Activated naive CD4-positive, alpha-beta T cell treated with anti-CD3 and anti-CD28 coated beads, Interleukin-2, amount 10 ng/mL, durations not matched to agents 7 days and 5 days (primary cell): ENCODE measurements around the gene PGBD1.
"Not testable (repeated sequence)": the region's sequence is repeated elsewhere in the genome, so short reads cannot be mapped to it uniquely, and the experiment has no call there.

Source experiments
- CTCF ChIA-PET: fragments of 350-600 bp; sonication (Branson Sonifier 250); formaldehyde crosslinking; loops from one replicate; lab custom pipeline; 2021; ENCODE audit warnings: antibody characterized with exemption; lab: Charles Lee
- DNase-seq: peaks from one replicate; pipeline ENCODE4 v3.0.0-alpha.2; 2020
- H3K27ac Mint-ChIP-seq: one replicate; pipeline ENCODE4 v1.8.0; 2021; ENCODE audit warnings: mild to moderate bottlenecking, moderate library complexity, mixed read lengths
- H3K27me3 Mint-ChIP-seq: one replicate; pipeline ENCODE4 v1.8.0; 2021; ENCODE audit warnings: mild to moderate bottlenecking, mixed read lengths
- H3K36me3 Mint-ChIP-seq: one replicate; pipeline ENCODE4 v1.8.0; 2021; ENCODE audit warnings: mixed read lengths
- H3K4me1 Mint-ChIP-seq: one replicate; pipeline ENCODE4 v1.8.0; 2021; ENCODE audit warnings: mixed read lengths
- H3K4me3 Mint-ChIP-seq: one replicate; pipeline ENCODE4 v1.8.0; 2021; ENCODE audit warnings: mild to moderate bottlenecking, moderate library complexity, mixed read lengths
- H3K9me3 Mint-ChIP-seq: one replicate; pipeline ENCODE4 v1.8.0; 2021; ENCODE audit warnings: mixed read lengths

PGBD1 gene

DNA sequence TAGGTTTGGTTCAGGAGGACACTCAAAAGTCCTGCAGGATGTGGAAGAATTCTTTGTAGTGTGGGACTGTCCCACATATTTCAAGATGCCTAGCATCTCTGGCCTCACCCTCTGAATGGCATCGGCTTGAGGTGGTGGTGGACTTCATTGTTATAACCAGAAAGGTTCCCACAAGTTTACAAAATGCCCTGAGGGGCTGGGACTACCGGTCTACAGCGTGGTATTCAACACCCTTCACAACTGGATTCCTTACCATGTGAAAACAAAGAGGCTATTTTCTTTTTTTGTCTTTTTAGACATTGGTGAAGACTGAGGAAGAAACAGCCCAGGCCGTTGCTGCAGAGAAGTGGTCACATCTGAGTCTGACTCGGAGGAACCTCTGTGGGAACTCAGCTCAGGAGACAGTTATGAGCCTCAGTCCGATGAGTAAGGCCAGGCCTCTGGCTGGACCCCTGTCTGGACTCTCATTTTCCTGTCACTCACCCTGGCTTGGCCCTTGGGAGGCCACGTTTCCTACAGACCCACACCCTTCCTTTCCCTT is 15.2 kb downstream of the PGBD1 start:
- Mint-ChIP-seq H3K4me1 (no peaks in the 10 kb centered on the region), H3K27me3 (peaks cover 4% of the 10 kb centered on the region), H3K36me3 (no peaks in the 10 kb centered on the region), H3K9me3 (no peaks in the 10 kb centered on the region), H3K27ac (no peak overlapping the region), H3K4me3 (no peak overlapping the region)
- DNase-seq: no peak
- CTCF ChIA-PET: no interaction called here

DNA sequence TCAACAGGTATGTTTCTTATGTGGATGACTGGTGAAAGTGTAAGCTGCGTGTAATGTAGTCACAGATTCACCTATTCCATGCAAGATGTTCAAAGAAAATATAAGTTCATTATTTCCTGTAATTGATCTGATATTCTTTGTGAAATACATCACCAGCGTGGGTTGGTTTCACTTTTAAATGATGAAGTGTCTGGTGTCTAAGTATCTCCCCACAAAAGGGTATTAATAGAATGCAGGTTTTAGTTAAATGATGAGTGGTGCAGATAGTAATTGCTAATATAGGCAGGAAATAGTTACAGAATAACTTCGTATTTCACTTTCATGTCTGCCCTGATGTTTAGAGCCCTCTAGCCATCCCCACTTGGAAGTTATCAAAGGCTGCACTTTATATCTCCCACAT is 22.2 kb downstream of the PGBD1 start:
- no peak overlapping the region for H3K27ac Mint-ChIP-seq
- no peak overlapping the region for H3K4me3 Mint-ChIP-seq

DNA sequence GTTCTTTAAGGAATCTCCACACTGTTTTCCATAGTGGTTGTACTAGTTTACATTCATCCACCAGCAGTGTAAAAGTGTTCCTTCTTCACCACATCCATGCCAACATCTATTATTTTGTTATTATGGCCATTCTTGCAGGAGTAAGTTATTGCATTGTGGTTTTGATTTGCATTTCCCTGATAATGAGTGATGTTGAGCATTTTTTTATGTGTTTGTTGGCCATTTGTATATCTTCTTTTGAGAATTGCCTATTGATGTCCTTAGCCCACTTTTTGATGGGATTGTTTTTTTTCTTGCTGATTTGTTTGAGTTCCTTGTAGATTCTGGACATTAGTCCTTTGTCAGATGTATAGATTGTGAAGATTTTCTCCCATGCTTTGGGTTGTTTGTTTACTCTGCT is 25.0 kb downstream of the PGBD1 start:
- H3K9me3 Mint-ChIP-seq, DNase-seq, CTCF ChIA-PET, H3K4me3 Mint-ChIP-seq, H3K4me1 Mint-ChIP-seq, H3K27ac Mint-ChIP-seq, H3K36me3 Mint-ChIP-seq: not testable (repeated sequence)
- H3K27me3 Mint-ChIP-seq: peaks cover 17% of the 10 kb centered on the region

More for the DNA sequence above, 22.2 kb downstream of the PGBD1 start:
- no peak for DNase-seq
- Mint-ChIP-seq H3K36me3 (no peaks in the 10 kb centered on the region), H3K27me3 (peaks cover 9% of the 10 kb centered on the region), H3K9me3 (no peaks in the 10 kb centered on the region), H3K4me1 (peaks cover 6% of the 10 kb centered on the region)
- CTCF ChIA-PET: no interaction called here

DNA sequence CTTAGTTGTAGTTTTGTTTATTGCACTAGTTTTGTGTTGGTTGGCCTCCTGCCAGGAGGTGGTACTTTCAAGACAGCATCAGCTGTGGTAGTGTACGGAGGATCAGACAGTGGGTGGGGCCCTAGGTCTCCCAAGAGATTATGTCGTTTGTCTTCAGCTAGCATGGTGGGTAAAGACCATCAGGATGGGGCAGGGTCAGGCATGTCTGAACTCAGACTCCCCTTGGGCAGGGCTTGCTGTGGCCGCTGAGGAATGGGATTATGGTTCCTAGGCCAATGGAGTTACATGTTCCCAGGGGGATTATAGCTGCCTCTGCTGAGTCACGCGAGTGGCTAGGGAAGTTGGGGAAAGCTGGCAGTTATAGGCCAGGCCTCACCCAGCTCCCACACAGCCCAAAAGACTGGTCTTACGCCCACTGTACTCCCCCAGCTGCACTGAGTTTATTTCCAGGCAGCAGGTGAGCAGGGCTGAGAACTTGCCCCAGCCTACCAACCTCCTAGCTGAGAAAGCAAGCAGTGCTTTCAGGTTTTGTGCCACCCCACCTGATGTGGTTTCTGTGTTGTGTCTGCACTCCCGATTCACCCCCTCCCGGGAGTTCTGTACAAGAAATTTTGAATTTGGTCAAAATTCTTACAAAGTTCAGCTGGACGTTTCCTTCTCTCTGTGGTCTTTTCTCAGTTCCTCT is 29.9 kb downstream of the PGBD1 start:
- Mint-ChIP-seq H3K4me1 (no peaks in the 10 kb centered on the region), H3K4me3 (no peak overlapping the region), H3K36me3 (no peaks in the 10 kb centered on the region), H3K27me3 (peaks cover 26% of the 10 kb centered on the region), H3K27ac (no peak overlapping the region), H3K9me3 (no peaks in the 10 kb centered on the region)
- no peak for DNase-seq
- CTCF ChIA-PET: no interaction called here

DNA sequence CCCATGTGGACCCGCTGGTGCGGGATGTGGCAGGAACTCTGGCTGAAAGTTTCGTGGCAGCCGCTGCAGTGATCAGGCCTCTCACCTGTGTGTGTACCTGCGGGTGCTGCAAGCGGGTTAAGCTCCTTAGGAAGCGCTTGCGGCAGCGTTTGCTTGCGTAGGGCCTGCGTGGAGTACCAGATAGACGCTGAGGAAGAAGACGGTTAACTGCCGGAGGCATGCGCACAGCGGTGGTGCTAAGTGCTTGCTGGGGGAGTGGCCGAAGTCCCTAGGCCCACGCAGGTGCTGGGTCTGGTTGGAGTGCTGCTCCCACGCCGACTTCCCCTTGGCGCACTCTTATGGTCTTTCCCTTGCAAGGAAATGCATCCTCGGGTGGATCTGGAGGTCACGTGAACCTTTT is 31.6 kb downstream of the PGBD1 start:
- Mint-ChIP-seq H3K27ac (no peak overlapping the region), H3K9me3 (no peaks in the 10 kb centered on the region), H3K36me3 (no peaks in the 10 kb centered on the region), H3K27me3 (peaks cover 25% of the 10 kb centered on the region), H3K4me3 (no peak overlapping the region), H3K4me1 (no peaks in the 10 kb centered on the region)
- CTCF ChIA-PET: no interaction called here
- DNase-seq: no peak

DNA sequence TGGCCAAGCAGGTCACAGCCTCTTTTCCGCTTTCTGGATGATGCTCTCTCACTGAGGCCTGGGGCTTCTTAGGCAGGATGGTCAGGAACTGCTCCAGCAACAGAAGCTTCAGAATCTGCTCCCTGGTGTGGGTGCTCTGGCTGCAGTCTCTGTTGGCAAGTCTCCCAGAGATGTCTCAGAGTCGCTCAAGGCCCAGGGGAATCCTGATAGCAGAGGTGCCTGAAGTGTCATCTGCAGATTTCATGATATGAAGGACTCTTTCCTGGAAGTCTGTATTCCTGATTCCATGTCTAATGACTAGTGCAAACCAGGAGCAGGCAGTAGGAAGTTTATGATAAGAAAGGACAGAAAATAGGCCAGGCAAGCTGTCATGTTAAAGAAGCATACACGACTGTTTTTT is 34.3 kb downstream of the PGBD1 start:
- Mint-ChIP-seq H3K4me1 (no peaks in the 10 kb centered on the region), H3K4me3 (no peak overlapping the region), H3K36me3 (no peaks in the 10 kb centered on the region), H3K27me3 (peaks cover 28% of the 10 kb centered on the region), H3K27ac (no peak overlapping the region), H3K9me3 (no peaks in the 10 kb centered on the region)
- CTCF ChIA-PET: interaction anchor here (0.5 kb wide), 1 partner anchor 393 kb away, joined by 3 read pairs; no protein-coding TSS in a partner anchor
- DNase-seq: no peak

DNA sequence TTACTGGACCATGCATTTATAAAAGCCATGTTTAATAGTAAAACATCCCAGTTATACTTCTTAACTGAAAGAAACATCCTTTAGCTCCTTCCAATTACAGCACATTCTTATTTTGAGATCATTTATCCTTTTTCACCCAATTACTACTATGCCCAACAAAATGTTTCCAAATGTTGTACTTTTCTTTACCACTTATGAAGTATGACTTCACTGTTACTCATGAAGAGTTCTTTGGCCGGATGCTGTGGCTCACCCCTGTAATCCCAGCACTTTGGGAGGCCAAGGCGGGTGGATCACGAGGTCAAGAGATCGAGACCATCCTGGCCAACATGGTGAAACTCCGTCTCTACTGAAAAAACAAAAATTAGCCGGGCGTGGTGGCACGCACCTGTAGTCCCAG is 36.5 kb downstream of the PGBD1 start:
- H3K4me1 Mint-ChIP-seq, DNase-seq, H3K36me3 Mint-ChIP-seq, H3K9me3 Mint-ChIP-seq, H3K4me3 Mint-ChIP-seq, H3K27ac Mint-ChIP-seq: not testable (repeated sequence)
- peaks cover 22% of the 10 kb centered on the region for H3K27me3 Mint-ChIP-seq
- CTCF ChIA-PET: interaction anchor here (0.8 kb wide), 1 partner anchor 20 kb away, joined by 3 read pairs; no protein-coding TSS in a partner anchor

DNA sequence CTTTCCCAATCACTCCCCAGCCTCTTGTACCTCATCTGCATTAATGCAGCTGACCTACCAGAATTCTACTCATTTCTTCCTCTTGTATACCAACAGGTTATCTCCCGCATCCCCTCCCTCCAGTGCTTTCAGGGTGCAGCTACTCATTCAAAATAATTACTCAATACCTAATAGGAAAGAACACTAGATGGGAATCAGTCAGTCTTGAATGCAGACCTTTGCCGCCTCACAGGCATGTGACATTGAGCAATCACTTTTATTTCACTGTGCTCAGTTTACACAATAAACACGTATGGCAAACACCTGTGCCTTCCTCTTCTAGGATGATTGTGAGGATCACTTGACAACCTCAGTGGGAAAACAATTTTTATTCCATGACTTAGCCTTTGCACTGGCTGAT is 41.3 kb downstream of the PGBD1 start:
- no peak overlapping the region for H3K4me3 Mint-ChIP-seq
- no peak overlapping the region for H3K27ac Mint-ChIP-seq
- CTCF ChIA-PET: no interaction called here
- no peaks in the 10 kb centered on the region for H3K4me1 Mint-ChIP-seq
- peaks cover 12% of the 10 kb centered on the region for H3K36me3 Mint-ChIP-seq
- peaks cover 32% of the 10 kb centered on the region for H3K9me3 Mint-ChIP-seq
- DNase-seq: no peak
- H3K27me3 Mint-ChIP-seq: peaks cover 19% of the 10 kb centered on the region

DNA sequence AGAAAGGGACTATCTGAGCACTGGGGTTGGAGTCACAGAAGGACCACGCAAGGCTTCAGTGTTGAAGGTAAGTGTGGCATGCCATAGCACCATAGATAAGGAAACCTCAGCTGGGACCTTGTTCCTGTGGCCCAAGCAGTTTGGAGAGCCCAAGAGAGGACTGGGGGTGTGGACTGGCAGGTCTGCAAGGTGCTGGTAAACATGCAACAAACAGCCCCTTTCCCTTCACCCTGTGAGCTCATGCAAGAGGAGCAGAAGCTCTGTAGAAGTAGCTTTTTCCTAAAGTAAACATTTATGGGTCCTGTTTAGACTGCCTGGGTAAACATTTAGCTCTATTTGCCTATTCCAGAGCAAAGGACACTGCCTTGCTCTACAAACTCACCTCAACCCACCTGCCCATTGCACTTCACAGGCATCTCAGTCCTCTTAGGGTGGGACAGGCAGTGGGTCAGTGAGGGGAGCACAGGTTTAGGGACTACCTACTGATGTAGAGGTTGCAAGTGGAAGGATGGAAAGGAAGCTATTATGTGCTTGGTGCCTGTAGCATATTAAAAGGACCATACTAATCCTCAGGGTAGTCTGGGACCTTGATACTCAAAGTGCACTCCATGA is 42.5 kb downstream of the PGBD1 start:
- DNase-seq: no peak
- H3K27ac Mint-ChIP-seq: no peak overlapping the region
- H3K4me1 Mint-ChIP-seq: no peaks in the 10 kb centered on the region
- H3K27me3 Mint-ChIP-seq: peaks cover 16% of the 10 kb centered on the region
- H3K4me3 Mint-ChIP-seq: no peak overlapping the region
- CTCF ChIA-PET: no interaction called here
- H3K9me3 Mint-ChIP-seq: peaks cover 38% of the 10 kb centered on the region
- peaks cover 12% of the 10 kb centered on the region for H3K36me3 Mint-ChIP-seq

DNA sequence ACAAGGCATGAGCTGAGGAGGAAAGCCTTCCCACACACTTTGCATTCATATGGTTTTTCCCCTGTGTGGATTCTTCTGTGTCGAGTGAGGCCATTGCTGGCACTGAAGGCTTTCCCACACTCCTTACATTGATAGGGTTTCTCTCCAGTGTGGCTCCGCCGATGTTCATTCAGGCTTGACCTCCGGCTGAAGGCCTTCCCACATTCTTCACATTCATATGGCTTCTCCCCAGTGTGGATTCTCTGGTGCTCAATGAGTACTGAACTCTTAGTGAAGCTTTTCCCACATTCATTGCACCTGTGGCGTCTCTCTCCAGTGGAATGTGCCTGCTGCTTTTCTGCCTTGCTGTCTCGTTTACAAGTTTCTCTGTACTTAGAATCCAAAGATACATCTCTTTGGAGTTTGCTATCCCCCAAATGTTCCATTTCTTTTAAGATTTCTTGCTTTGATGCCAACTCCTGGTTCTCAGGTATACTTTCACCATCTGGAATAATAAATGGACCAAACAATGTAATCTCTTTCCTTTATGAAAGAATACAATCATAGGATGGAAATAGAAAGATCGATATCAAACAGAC is 45.1 kb downstream of the PGBD1 start:
- CTCF ChIA-PET: no interaction called here
- Mint-ChIP-seq H3K9me3 (peaks cover 43% of the 10 kb centered on the region), H3K4me1 (no peaks in the 10 kb centered on the region)

DNA sequence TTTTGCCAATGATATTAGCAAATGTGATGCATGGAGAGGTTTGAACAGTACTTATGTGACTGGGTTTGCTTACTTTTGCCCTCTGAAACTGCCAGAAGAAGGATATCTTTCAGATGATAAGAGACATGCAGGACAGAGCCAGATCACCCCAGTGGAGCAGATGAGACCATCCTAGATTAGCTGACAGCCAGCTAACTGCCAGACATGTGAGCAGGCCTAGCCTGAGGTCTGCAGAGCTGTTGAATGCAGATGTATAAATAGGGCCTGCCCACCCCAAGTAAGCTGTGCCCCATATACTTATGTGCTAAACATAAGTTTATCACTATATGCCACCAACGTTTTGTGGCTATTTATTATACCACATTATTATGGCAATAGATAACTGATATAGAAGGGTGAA is 48.7 kb downstream of the PGBD1 start:
- CTCF ChIA-PET: no interaction called here
- Mint-ChIP-seq H3K4me1 (no peaks in the 10 kb centered on the region), H3K36me3 (peaks cover 12% of the 10 kb centered on the region), H3K4me3 (no peak overlapping the region), H3K9me3 (peaks cover 35% of the 10 kb centered on the region), H3K27ac (no peak overlapping the region), H3K27me3 (peaks cover 3% of the 10 kb centered on the region)
- no peak for DNase-seq

More for the DNA sequence above, 45.1 kb downstream of the PGBD1 start:
- Mint-ChIP-seq H3K4me3 (no peak overlapping the region), H3K36me3 (peaks cover 12% of the 10 kb centered on the region), H3K27ac (no peak overlapping the region), H3K27me3 (peaks cover 8% of the 10 kb centered on the region)
- DNase-seq: no peak

DNA sequence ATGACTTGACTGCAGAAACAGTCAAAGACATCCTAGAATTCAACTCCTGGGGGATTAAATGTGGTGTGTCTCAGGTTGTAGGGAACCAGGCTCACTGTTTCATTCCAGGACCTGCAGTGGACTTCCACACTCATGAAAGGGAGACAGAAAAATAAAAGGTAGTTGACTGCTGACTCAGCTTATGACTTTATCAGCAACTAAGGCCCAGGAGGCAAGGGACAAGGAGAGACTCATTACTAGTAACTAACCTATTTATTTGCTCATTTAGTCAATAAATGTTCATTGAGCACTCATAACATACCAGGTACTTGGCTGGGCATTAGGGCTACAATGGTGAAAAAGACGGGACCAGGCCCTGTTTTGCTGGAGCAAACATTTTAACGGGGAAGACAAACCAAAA is 51.7 kb downstream of the PGBD1 start:
- H3K4me3 Mint-ChIP-seq: no peak overlapping the region
- no peaks in the 10 kb centered on the region for H3K36me3 Mint-ChIP-seq
- no peak for DNase-seq
- CTCF ChIA-PET: interaction anchor here (0.9 kb wide), 1 partner anchor 23 kb away, joined by 3 read pairs; no protein-coding TSS in a partner anchor
- peaks cover 10% of the 10 kb centered on the region for H3K9me3 Mint-ChIP-seq
- H3K27ac Mint-ChIP-seq: no peak overlapping the region
- H3K4me1 Mint-ChIP-seq: no peaks in the 10 kb centered on the region
- H3K27me3 Mint-ChIP-seq: peaks cover 3% of the 10 kb centered on the region

DNA sequence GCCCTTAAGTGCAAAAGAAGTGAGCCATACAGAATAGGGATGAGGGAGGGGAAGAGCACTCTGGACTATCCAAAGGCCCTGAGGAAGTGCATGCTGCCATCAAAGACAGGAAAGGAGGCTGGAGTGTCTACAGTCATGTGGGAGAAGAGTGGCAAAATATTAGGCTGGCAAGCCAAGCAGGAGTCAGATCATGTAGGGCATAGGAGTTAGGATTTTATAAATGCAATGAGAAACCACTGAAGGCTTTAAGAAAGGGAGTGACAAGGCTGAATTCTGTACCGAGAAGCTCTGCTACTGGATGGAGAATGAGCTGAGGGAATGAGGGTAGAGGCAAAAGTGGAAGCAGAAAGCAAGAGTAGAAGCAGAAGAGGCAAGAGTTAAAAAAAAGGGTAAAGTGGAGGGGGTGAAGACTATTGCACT is 52.2 kb downstream of the PGBD1 start:
- no peak overlapping the region for H3K27ac Mint-ChIP-seq
- no peak overlapping the region for H3K4me3 Mint-ChIP-seq
- DNase-seq: no peak
- H3K4me1 Mint-ChIP-seq: no peaks in the 10 kb centered on the region
- CTCF ChIA-PET: no interaction called here
- peaks cover 10% of the 10 kb centered on the region for H3K9me3 Mint-ChIP-seq
- H3K27me3 Mint-ChIP-seq: peaks cover 3% of the 10 kb centered on the region
- no peaks in the 10 kb centered on the region for H3K36me3 Mint-ChIP-seq

DNA sequence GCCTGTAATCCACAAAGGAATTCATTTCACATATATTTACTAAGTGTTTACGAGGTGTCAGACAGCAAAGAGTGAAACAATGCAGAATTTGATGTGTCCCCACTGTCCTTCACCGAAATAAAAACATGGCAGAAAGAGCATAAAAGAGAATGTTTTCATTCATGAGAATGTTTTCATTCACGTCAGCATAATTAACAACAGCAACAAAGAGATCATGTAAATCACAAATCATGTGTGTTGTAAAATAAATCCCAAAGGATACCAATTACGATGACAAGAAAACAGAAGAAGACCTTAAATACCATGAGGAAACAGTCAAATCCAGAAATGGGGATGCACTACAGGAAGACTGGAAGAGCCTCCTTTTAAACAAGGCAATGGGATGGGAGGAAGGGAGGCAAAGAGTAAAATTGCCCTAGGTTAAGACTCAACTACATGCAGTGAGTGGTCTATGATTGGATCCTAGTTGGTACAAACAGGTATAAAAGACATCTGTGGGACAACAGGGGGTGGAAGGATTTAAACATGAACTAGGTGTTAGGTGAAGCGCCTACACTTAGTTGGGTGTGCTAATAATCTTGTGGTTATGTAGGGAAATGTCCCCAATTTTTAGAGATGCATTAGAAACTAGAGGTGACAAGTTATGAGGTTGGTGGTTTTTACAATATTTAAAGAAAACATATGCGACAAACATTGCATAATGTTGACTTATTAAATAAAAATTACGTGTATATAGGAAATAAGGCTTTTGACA is 53.1 kb downstream of the PGBD1 start:
- no peak for DNase-seq
- Mint-ChIP-seq H3K27ac (no peak overlapping the region), H3K4me3 (no peak overlapping the region), H3K4me1 (no peaks in the 10 kb centered on the region), H3K36me3 (no peaks in the 10 kb centered on the region), H3K9me3 (peaks cover 4% of the 10 kb centered on the region), H3K27me3 (no peaks in the 10 kb centered on the region)
- CTCF ChIA-PET: no interaction called here
